ENCODE measurements around the gene SYT1.

The SYT1 gene

GRCh38 chr12:79162948-79163347 lies 298.4 kb downstream of the SYT1 start:
- TF ChIP-seq, protein P1, sequence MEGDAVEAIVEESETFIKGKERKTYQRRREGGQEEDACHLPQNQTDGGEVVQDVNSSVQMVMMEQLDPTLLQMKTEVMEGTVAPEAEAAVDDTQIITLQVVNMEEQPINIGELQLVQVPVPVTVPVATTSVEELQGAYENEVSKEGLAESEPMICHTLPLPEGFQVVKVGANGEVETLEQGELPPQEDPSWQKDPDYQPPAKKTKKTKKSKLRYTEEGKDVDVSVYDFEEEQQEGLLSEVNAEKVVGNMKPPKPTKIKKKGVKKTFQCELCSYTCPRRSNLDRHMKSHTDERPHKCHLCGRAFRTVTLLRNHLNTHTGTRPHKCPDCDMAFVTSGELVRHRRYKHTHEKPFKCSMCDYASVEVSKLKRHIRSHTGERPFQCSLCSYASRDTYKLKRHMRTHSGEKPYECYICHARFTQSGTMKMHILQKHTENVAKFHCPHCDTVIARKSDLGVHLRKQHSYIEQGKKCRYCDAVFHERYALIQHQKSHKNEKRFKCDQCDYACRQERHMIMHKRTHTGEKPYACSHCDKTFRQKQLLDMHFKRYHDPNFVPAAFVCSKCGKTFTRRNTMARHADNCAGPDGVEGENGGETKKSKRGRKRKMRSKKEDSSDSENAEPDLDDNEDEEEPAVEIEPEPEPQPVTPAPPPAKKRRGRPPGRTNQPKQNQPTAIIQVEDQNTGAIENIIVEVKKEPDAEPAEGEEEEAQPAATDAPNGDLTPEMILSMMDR (IDR thresholded peaks at IDR 0.05; ENCODE audit: borderline replicate concordance, insufficient read depth, low read depth, low read length): no peak
- H3K4me3 ChIP-seq (ENCODE audit: low read depth, low read length): no peak overlapping the region

GRCh38 chr12:79164890-79165289 lies 300.3 kb downstream of the SYT1 start:
- TF ChIP-seq, protein P1 (IDR thresholded peaks at IDR 0.05; ENCODE audit: borderline replicate concordance, insufficient read depth, low read depth, low read length): no peak

GRCh38 chr12:79168687-79169086 lies 304.1 kb downstream of the SYT1 start:
- TF ChIP-seq, protein P1 (IDR thresholded peaks at IDR 0.05; ENCODE audit: borderline replicate concordance, insufficient read depth, low read depth, low read length): no peak
- no peak overlapping the region for H3K4me3 ChIP-seq (ENCODE audit: low read depth, low read length)

More at GRCh38 chr12:79164890-79165289, 300.3 kb downstream of the SYT1 start:
- H3K4me3 ChIP-seq (ENCODE audit: low read depth, low read length): no peak overlapping the region

DNA sequence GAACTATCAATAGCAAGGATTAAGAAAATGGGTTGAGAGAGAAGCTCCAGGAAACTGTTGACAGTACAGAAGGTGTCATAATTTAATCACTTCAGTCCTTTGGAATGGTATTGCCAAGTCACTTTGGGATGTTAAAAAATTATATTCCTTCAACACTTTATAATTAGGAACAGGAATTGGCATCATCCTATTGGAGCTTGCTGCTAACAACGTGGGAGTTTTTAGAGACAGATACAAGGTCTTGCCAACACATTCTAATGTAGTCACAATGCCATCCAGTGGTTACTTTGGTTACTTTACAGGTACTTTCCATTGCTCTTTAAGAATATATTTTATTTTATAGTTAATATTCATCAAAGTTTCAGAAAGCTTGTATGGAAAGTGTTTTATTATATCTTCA lies 310.1 kb downstream of the SYT1 start:
- TF ChIP-seq, protein P1 (IDR thresholded peaks at IDR 0.05; ENCODE audit: borderline replicate concordance, insufficient read depth, low read depth, low read length): 0 out of 2 replicates have a peak, but pooled peaks have one; percentile 7

DNA sequence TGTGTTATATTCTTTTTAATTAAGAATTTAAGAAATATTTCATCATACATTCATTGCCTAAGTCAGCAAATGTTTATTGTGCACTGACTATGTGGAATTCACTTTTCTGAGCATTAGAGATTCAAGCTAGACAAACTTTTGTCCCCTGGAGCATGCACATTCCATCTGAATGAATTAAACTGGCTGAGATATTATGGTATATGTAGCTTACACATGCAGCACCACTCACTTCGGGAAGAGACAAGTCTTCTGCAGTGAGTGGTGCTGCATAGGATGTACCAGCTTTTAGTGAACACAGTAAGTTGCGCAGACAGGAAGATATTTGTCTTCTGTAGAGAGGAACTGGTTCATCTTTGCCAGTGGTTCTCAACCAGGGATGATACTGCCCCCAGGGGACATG lies 318.4 kb downstream of the SYT1 start:
- TF ChIP-seq, protein P1 (IDR thresholded peaks at IDR 0.05; ENCODE audit: borderline replicate concordance, insufficient read depth, low read depth, low read length): no peak

More for the DNA sequence above, 310.1 kb downstream of the SYT1 start:
- H3K4me3 ChIP-seq (ENCODE audit: low read depth, low read length): no peak overlapping the region

DNA sequence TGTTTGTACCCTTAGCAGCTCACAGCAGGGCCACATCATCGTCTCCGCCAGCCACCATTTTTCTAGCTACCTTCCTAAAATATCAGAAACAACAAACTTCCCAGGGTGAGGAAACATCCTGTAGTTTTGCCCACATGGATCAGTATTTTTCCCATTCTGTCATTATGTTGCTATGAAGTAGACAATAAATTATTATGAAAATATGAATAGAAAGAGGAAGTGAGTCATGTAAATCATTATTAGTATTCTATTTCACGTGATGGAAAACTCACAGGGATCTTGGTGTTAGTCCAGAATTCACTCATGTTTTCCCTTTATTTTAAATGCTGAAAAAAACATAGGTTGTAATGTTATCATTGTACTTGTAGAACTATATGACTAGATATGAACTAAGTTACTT lies 319.4 kb downstream of the SYT1 start:
- TF ChIP-seq, protein P1 (IDR thresholded peaks at IDR 0.05; ENCODE audit: borderline replicate concordance, insufficient read depth, low read depth, low read length): no peak
- no peak overlapping the region for H3K4me3 ChIP-seq (ENCODE audit: low read depth, low read length)

More for the DNA sequence above, 318.4 kb downstream of the SYT1 start:
- H3K4me3 ChIP-seq (ENCODE audit: low read depth, low read length): no peak overlapping the region

DNA sequence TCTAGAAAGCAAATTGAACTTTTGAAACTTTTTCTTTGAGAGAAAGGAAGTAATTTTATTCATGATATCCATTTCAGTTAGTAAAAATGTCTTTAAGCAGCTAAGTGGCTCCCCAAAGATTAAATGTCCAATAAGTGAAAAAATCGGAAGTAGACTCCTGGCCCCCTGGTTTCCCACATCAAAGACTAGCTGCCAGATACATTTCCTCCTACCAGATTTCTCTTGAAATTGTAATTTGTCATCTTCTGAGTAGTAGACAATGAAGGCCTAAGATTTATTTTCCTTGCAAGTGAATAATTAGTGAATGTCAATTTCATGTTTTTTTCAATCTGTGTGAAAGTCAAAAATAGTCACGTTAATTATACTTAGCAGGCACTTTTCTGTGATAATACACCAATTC lies 321.9 kb downstream of the SYT1 start:
- TF ChIP-seq, protein P1 (IDR thresholded peaks at IDR 0.05; ENCODE audit: borderline replicate concordance, insufficient read depth, low read depth, low read length): no peak
- H3K4me3 ChIP-seq (ENCODE audit: low read depth, low read length): no peak overlapping the region
